Neural cell (in vitro differentiated cells): ENCODE results near the gene TXNDC11. TPM values are rescaled to one million over a fixed set of nuclear protein-coding genes. Genes with fewer than 3 reads are reported as not detected.

Experiments used
- H2AFZ ChIP-seq: fragments of 200-600, 300-800 bp; sonication (generic), shearing (Covaris generic); 2 replicates; pipeline ENCODE4 v1.6.0; 2014; ENCODE audit warnings: low read depth, mild to moderate bottlenecking, antibody characterized with exemption, low read length, moderate library complexity
- H3F3A ChIP-seq: fragments of 200-600 bp; shearing (Covaris generic); 2 replicates; pipeline ENCODE4 v1.6.1; 2016; ENCODE audit warnings: mild to moderate bottlenecking, moderate library complexity, mixed read lengths, antibody characterized with exemption, low read length; ENCODE audit not compliant: insufficient read depth, poor library complexity, severe bottlenecking
- H3K27ac ChIP-seq: fragments of 200-600, 300-800 bp; sonication (generic), shearing (Covaris generic); 2 replicates; pipeline ENCODE4 v1.5.1; 2014; ENCODE audit warnings: mild to moderate bottlenecking, low read length, moderate library complexity
- H3K27me3 ChIP-seq: fragments of 300-800, 200-600 bp; sonication (generic), shearing (Covaris generic); 2 replicates; pipeline ENCODE4 v1.6.0; 2014; ENCODE audit warnings: mild to moderate bottlenecking, low read depth, low read length, moderate library complexity; ENCODE audit not compliant: insufficient read depth
- H3K36me3 ChIP-seq: fragments of 300-800, 200-600 bp; sonication (generic), shearing (Covaris generic); 2 replicates; pipeline ENCODE4 v1.5.1; 2014; ENCODE audit warnings: mild to moderate bottlenecking, antibody characterized with exemption, low read length, moderate library complexity; ENCODE audit not compliant: insufficient read depth
- H3K4me2 ChIP-seq: fragments of 300-800, 200-600 bp; sonication (generic), shearing (Covaris generic); 2 replicates; pipeline ENCODE4 v1.6.0; 2014; ENCODE audit warnings: mild to moderate bottlenecking, low read length
- H3K4me3 ChIP-seq: fragments of 300-800, 200-600 bp; sonication (generic), shearing (Covaris generic); 2 replicates; pipeline ENCODE4 v1.5.1; 2014; ENCODE audit warnings: mild to moderate bottlenecking, low read length, moderate library complexity
- H3K79me2 ChIP-seq: fragments of 200-600 bp; shearing (Covaris generic); replicated peaks from 2 replicates; pipeline ENCODE4 v1.6.0; 2014; ENCODE audit warnings: mild to moderate bottlenecking, low read length, moderate library complexity; ENCODE audit not compliant: insufficient read depth
- H3K9ac ChIP-seq: fragments of 300-800, 200-600 bp; sonication (generic), shearing (Covaris generic); 2 replicates; pipeline ENCODE4 v1.6.1; 2016; ENCODE audit warnings: mild to moderate bottlenecking, low read length, mixed read lengths
- H3K9me2 ChIP-seq: fragments of 200-600 bp; shearing (Covaris generic); 2 replicates; pipeline ENCODE4 v1.6.1; 2016; ENCODE audit warnings: mild to moderate bottlenecking, low read length, mixed read lengths; ENCODE audit not compliant: insufficient read depth
- H3K9me3 ChIP-seq: fragments of 200-600, 300-800 bp; sonication (generic), shearing (Covaris generic); 2 replicates; pipeline ENCODE4 v1.6.1; 2016; ENCODE audit warnings: mild to moderate bottlenecking, mixed run types, low read length, moderate library complexity, mixed read lengths
- H4K20me1 ChIP-seq: fragments of 200-600 bp; shearing (Covaris generic); 2 replicates; pipeline ENCODE4 v1.6.1; 2016; ENCODE audit warnings: mild to moderate bottlenecking, mixed run types; ENCODE audit not compliant: insufficient read depth
- EP300 ChIP-seq: fragments of 450-650 bp; conservative IDR thresholded peaks from 2 replicates; pipeline ENCODE4 v1.6.1; 2014; ENCODE audit warnings: antibody characterized with exemption, mild to moderate bottlenecking, moderate library complexity; ENCODE audit not compliant: poor library complexity, severe bottlenecking
- EZH2 ChIP-seq: fragments of 200-600, 300-800 bp; shearing (Covaris generic), sonication (generic); IDR thresholded peaks from 2 replicates; pipeline ENCODE4 v1.6.1; 2014; ENCODE audit warnings: antibody characterized with exemption, low read length, borderline replicate concordance, mild to moderate bottlenecking; ENCODE audit not compliant: insufficient read depth, poor library complexity, severe bottlenecking
- MXI1 ChIP-seq: fragments of 450-650 bp; conservative IDR thresholded peaks from 2 replicates; pipeline ENCODE4 v1.6.1; 2014; ENCODE audit warnings: antibody characterized with exemption, mild to moderate bottlenecking; ENCODE audit not compliant: poor library complexity, severe bottlenecking
- POLR2AphosphoS5 ChIP-seq: IDR thresholded peaks from 2 replicates; pipeline ENCODE4 v1.6.1; 2012
- RAD21 ChIP-seq: fragments of 450-650 bp; conservative IDR thresholded peaks from 2 replicates; pipeline ENCODE4 v1.6.1; 2014; ENCODE audit warnings: antibody characterized with exemption, mild to moderate bottlenecking, moderate library complexity
- SMC3 ChIP-seq: fragments of 450-650 bp; conservative IDR thresholded peaks from 2 replicates; pipeline ENCODE4 v1.6.1; 2014; ENCODE audit warnings: antibody characterized with exemption, mild to moderate bottlenecking, moderate library complexity; ENCODE audit not compliant: poor library complexity
- TAF1 ChIP-seq: IDR thresholded peaks from 2 replicates; pipeline ENCODE4 v1.6.1; 2012; ENCODE audit warnings: low read depth
- polyA plus RNA-seq: library from polyadenylated mRNA; depleted of rRNA; stranded (reverse); fragments of >200 nt; gene quantifications from 2 replicates; pipeline ENCODE4 v1.2.3, GENCODE V29; 2014
- TF ChIP-seq, protein P1 (sequence below): fragments of 450-650 bp; IDR thresholded peaks from 2 replicates; pipeline ENCODE4 v1.5.1; 2014; ENCODE audit warnings: antibody characterized with exemption, mild to moderate bottlenecking, moderate library complexity; ENCODE audit not compliant: poor library complexity, severe bottlenecking
- TF ChIP-seq, protein P2 (sequence below): IDR thresholded peaks from 2 replicates; pipeline ENCODE4 v1.6.1; 2012; ENCODE audit warnings: borderline replicate concordance

TXNDC11 gene
- polyA plus RNA-seq, 1 donor from 2014 or later, result 10.9 TPM

DNA sequence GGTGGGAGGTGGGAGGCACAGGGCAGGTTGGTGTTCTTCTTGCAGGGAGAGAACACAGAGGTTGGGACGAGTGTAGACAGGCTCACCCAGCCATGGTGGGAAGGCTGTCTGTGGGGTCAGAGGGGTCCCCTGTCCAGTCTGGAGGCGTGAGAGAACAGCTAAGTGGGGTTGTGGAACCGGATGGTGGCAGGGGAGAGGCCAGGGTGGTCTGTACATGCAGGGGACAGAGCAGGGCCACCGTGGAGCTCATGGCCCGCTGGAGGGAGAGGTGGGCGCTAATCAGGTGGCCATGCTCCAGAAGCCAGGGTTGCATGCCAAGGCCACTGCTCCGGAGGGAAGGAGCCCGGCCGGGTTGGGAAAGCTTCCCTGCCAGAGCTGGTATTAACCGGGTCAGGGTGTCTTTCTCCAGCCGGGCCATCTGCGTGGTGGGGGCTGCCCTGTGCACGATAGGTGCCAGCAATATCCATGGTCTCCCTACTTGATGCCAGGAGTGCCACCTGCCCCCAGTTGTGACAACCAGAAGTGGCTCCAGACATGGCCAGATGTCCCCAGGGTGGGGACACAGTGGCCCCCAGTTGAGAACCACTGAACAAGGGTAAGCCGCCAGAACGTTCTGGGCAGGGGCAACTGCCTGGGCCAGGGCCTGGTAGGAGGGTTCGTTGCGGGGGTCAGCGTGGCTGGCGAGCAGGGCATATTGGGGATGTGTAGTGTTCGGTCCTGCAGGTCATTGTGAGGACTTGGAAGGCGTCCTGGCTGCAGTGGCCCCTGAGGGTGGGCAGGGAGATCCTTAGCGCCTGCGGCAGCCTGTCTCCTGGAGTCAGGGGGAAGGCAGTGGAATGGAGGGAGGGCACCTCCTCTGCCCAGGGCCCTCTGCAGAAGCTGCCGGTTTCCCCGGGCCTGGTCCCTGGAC, 69.3 kb downstream of the TXNDC11 start:
- Histone ChIP-seq H3K9me3 (no peaks in the 10 kb centered on the region), H2AFZ (no peak overlapping the region), H3K36me3 (no peaks in the 10 kb centered on the region), H3K27ac (no peak overlapping the region), H4K20me1 (peaks cover 52% of the 10 kb centered on the region), H3K4me3 (no peak overlapping the region), H3F3A (no peaks in the 10 kb centered on the region), H3K4me2 (no peak overlapping the region), H3K27me3 (no peaks in the 10 kb centered on the region), H3K79me2 (peaks cover 51% of the 10 kb centered on the region), H3K9ac (no peak overlapping the region), H3K9me2 (no peaks in the 10 kb centered on the region)
- TF ChIP-seq RAD21, result no peak
- no peak for TF ChIP-seq MXI1
- no peak for TF ChIP-seq POLR2AphosphoS5
- TF ChIP-seq, protein P1, sequence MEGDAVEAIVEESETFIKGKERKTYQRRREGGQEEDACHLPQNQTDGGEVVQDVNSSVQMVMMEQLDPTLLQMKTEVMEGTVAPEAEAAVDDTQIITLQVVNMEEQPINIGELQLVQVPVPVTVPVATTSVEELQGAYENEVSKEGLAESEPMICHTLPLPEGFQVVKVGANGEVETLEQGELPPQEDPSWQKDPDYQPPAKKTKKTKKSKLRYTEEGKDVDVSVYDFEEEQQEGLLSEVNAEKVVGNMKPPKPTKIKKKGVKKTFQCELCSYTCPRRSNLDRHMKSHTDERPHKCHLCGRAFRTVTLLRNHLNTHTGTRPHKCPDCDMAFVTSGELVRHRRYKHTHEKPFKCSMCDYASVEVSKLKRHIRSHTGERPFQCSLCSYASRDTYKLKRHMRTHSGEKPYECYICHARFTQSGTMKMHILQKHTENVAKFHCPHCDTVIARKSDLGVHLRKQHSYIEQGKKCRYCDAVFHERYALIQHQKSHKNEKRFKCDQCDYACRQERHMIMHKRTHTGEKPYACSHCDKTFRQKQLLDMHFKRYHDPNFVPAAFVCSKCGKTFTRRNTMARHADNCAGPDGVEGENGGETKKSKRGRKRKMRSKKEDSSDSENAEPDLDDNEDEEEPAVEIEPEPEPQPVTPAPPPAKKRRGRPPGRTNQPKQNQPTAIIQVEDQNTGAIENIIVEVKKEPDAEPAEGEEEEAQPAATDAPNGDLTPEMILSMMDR, result no peak
- no peak for TF ChIP-seq EZH2
- TF ChIP-seq TAF1, result no peak
- no peak for TF ChIP-seq EP300
- TF ChIP-seq, protein P2, sequence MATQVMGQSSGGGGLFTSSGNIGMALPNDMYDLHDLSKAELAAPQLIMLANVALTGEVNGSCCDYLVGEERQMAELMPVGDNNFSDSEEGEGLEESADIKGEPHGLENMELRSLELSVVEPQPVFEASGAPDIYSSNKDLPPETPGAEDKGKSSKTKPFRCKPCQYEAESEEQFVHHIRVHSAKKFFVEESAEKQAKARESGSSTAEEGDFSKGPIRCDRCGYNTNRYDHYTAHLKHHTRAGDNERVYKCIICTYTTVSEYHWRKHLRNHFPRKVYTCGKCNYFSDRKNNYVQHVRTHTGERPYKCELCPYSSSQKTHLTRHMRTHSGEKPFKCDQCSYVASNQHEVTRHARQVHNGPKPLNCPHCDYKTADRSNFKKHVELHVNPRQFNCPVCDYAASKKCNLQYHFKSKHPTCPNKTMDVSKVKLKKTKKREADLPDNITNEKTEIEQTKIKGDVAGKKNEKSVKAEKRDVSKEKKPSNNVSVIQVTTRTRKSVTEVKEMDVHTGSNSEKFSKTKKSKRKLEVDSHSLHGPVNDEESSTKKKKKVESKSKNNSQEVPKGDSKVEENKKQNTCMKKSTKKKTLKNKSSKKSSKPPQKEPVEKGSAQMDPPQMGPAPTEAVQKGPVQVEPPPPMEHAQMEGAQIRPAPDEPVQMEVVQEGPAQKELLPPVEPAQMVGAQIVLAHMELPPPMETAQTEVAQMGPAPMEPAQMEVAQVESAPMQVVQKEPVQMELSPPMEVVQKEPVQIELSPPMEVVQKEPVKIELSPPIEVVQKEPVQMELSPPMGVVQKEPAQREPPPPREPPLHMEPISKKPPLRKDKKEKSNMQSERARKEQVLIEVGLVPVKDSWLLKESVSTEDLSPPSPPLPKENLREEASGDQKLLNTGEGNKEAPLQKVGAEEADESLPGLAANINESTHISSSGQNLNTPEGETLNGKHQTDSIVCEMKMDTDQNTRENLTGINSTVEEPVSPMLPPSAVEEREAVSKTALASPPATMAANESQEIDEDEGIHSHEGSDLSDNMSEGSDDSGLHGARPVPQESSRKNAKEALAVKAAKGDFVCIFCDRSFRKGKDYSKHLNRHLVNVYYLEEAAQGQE, result no peak
- no peak for TF ChIP-seq SMC3

DNA sequence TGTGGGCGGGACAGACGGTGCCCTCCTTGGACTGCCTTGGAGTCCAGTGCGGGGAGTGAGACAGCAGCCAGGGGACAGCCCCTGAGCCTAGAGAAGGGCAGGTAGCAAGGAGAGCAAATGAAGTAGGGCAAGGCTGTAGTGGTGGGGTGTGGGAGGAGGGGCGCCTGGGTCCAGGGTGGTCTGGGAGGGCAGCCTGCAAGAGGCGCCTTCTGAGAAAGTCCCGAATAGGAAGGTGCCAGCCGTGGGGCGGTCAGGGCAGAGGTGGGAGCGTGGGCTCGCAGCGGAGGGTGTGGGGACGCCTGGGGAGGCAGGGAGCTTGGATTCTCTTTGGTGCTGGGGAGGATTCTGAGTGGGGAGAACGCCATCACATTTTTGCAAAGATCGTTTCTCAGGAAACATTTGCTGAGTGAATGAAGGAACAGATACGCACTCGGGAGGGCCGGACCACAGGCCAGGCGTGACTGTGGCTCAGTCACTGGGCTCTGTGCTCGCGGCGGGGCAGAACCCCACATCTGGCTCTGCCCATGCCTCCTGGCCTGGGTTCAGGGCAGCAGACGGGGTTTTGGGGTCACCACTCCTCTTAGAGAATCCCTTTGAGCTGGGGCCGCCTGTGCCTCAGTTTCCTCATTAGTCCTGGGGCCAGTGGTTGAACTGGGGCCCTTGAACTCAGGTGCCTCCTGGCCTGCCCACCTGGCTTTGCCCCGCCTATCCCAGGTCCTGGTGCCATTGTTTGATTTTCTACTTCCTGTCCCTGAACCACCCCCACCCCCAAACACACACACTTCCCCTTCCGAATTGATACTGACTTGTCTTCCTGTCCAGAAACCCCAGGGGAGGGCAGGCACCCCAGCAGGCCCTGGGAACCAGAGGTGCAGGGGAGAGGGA, 70.2 kb downstream of the TXNDC11 start:
- Histone ChIP-seq H3K9ac (no peak overlapping the region), H2AFZ (no peak overlapping the region), H3K79me2 (peaks cover 51% of the 10 kb centered on the region), H3K9me3 (no peaks in the 10 kb centered on the region), H3K4me3 (no peak overlapping the region), H3K36me3 (no peaks in the 10 kb centered on the region), H3K27ac (no peak overlapping the region), H3F3A (no peaks in the 10 kb centered on the region), H3K9me2 (no peaks in the 10 kb centered on the region), H4K20me1 (peaks cover 48% of the 10 kb centered on the region), H3K4me2 (no peak overlapping the region), H3K27me3 (no peaks in the 10 kb centered on the region)
- TF ChIP-seq, protein P2, result no peak
- TF ChIP-seq RAD21 (no peak), MXI1 (no peak), POLR2AphosphoS5 (no peak), EZH2 (no peak), TAF1 (no peak), SMC3 (no peak), EP300 (no peak)
- TF ChIP-seq, protein P1, result no peak
